HUES6 (cell line): ENCODE measurements around the gene PDE4C.

Experiments used
- H3K27ac ChIP-seq: 2 replicates; pipeline ENCODE4 v1.7.0; 2013; ENCODE audit warnings: low read depth, mild to moderate bottlenecking, low read length, inconsistent platforms
- H3K27me3 ChIP-seq: 2 replicates; pipeline ENCODE4 v1.6.1; 2013; ENCODE audit warnings: low read length; ENCODE audit not compliant: control insufficient read depth, insufficient read depth
- H3K36me3 ChIP-seq: 2 replicates; pipeline ENCODE4 v1.6.1; 2013; ENCODE audit warnings: low read length; ENCODE audit not compliant: control insufficient read depth, insufficient read depth
- H3K4me1 ChIP-seq: 2 replicates; pipeline ENCODE4 v1.6.1; 2013; ENCODE audit warnings: low read length; ENCODE audit not compliant: control insufficient read depth, insufficient read depth
- H3K4me3 ChIP-seq: 2 replicates; pipeline ENCODE4 v1.5.1; 2013; ENCODE audit warnings: low read depth, low read length
- H3K9ac ChIP-seq: one replicate; pipeline ENCODE4 v1.6.1; 2013; ENCODE audit warnings: mild to moderate bottlenecking, low read length
- H3K9me3 ChIP-seq: 2 replicates; pipeline ENCODE4 v1.6.1; 2013; ENCODE audit warnings: low read depth, low read length; ENCODE audit not compliant: control insufficient read depth, insufficient read depth

Gene PDE4C

DNA sequence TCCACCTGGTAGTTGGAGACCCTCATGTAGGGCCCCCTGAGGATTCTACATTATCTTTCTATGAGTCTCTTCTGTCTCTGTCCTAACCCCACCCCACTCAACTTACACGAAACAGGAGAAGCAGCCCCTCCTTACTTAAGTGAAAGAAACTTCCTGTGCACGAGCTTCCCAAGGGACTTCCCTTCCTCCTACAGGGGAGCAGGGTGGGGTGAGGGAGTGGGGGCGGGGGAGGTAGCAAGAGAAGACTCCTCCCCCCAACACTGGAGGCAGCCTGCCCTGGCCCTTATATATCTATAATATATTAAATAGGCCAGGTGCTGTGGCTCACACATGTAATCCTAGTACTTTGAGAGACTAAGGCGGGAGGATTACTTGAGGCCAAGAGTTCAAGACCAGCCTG, 5.5 kb upstream of the PDE4C start:
- Histone ChIP-seq H3K9me3 (no peaks in the 10 kb centered on the region), H3K27me3 (peaks cover 13% of the 10 kb centered on the region), H3K4me1 (peaks cover 19% of the 10 kb centered on the region), H3K27ac (no peak overlapping the region), H3K9ac (no peak overlapping the region), H3K36me3 (no peaks in the 10 kb centered on the region), H3K4me3 (no peak overlapping the region; the same call in 1 of the 2 replicates)

DNA sequence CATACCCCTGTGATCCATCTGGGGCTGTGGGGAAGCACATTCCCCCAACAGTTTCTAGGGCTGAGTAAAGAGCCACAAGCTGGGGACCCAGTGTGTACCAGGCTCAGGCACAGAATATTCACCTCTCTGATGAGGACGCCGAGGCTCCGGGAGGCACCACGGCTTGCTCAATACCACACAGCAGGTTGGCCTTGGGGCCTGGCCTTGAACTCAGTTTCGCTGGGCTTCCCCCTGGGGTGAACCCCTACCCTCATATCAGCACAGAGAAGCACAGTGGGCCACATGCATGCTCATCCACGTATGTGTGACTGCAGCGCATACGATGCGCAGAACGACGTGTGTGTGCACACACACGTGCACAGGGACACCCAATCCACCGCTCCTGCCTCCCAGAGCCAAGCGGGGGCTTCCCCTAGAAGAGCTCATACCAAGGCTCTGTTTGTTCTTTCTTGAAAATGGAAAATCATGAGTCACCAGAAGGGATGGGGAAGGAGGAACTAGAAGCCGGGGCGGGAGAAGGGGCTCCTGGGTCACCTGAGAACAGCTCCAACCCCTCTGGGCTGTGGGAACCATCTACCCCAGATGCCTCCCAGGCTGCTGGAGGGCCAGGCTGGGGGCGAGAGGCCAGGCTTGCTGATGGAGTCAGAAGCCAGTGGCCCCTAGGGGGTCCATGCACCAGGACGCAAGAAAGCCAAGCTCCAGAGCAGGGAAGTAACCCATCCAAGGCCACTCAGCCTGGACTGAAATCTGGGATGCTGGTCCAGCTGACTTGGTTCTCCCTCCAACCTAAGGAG, 4.9 kb upstream of the PDE4C start:
- H3K9me3 ChIP-seq, result no peaks in the 10 kb centered on the region
- H3K9ac ChIP-seq, result no peak overlapping the region
- H3K27me3 ChIP-seq, result peaks cover 13% of the 10 kb centered on the region
- H3K36me3 ChIP-seq, result no peaks in the 10 kb centered on the region
- peaks cover 19% of the 10 kb centered on the region for H3K4me1 ChIP-seq
- H3K4me3 ChIP-seq, result no peak overlapping the region; the same call in 1 of the 2 replicates
- no peak overlapping the region for H3K27ac ChIP-seq

DNA sequence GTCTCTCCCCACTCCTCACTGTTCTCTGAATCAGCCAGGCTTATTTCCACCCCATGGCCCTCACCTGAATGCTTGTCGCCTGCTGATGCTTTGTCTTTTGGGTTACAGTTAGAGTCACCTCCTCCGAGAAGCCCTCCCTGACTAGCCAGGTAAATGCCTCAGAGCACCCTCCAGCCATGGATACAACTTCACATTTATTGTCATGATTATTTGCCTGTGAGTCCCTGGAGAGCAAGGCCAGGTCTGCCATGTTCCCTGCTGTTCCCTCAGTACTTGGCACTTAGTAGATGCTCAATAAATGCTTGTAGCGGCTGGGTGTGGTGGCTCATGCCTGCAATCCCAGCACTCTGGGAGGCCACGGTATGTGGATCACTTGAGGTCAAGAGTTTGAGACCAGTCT, 3.7 kb upstream of the PDE4C start:
- Histone ChIP-seq H3K27me3 (peaks cover 25% of the 10 kb centered on the region), H3K9me3 (no peaks in the 10 kb centered on the region), H3K4me3 (no peak overlapping the region), H3K9ac (no peak overlapping the region), H3K27ac (no peak overlapping the region), H3K36me3 (no peaks in the 10 kb centered on the region), H3K4me1 (peaks cover 30% of the 10 kb centered on the region)

DNA sequence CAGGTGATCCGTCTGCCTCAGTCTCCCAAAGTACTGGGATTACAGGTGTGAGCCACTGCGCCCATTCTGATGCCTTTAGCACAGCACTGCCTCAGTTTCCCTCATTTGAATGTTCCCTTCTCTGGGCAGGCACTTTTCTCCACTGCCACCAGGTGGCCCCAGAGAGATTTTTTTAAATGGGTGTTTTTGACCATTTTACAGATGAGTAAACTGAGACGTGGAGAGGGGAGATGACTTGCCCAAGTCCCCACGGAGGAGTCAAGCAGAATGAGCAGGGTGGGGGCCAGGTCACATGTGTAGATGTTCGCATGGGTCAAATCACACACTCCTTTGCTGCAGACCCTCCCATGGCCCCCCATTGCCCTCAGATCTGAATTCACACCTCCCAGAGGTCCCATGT, 3.2 kb upstream of the PDE4C start:
- H3K9me3 ChIP-seq, result no peaks in the 10 kb centered on the region
- no peak overlapping the region for H3K27ac ChIP-seq
- H3K27me3 ChIP-seq, result peaks cover 28% of the 10 kb centered on the region
- H3K4me3 ChIP-seq, result no peak overlapping the region
- H3K36me3 ChIP-seq, result no peaks in the 10 kb centered on the region
- H3K9ac ChIP-seq, result no peak overlapping the region
- peaks cover 30% of the 10 kb centered on the region for H3K4me1 ChIP-seq

DNA sequence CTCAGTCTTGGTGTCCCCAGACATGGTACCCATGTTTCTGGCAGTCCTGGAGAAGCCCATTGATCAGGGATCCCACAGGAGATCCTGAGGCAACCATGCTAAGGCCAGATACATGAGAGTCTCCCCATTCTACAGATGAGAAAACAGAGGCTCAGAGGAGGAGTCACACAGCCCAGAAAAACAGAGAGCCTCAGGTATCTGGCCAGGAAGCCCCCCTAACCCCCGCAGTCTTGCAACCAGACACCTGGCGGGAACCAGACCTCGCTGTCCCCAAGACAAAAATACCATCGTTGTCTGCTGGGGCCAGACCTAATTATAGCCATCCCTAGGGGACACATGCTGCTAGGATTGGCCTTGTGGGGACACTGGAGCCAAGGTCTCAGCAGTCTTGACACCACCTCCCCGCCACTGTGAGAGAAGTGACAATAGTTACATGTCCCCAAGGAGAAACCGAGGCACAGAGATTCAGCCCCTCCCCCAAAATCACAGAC, 1.6 kb upstream of the PDE4C start:
- H3K36me3 ChIP-seq, result no peaks in the 10 kb centered on the region
- H3K4me1 ChIP-seq, result peaks cover 30% of the 10 kb centered on the region
- no peaks in the 10 kb centered on the region for H3K9me3 ChIP-seq
- no peak overlapping the region for H3K27ac ChIP-seq
- no peak overlapping the region for H3K9ac ChIP-seq
- H3K27me3 ChIP-seq, result peaks cover 28% of the 10 kb centered on the region
- H3K4me3 ChIP-seq, result no peak overlapping the region

DNA sequence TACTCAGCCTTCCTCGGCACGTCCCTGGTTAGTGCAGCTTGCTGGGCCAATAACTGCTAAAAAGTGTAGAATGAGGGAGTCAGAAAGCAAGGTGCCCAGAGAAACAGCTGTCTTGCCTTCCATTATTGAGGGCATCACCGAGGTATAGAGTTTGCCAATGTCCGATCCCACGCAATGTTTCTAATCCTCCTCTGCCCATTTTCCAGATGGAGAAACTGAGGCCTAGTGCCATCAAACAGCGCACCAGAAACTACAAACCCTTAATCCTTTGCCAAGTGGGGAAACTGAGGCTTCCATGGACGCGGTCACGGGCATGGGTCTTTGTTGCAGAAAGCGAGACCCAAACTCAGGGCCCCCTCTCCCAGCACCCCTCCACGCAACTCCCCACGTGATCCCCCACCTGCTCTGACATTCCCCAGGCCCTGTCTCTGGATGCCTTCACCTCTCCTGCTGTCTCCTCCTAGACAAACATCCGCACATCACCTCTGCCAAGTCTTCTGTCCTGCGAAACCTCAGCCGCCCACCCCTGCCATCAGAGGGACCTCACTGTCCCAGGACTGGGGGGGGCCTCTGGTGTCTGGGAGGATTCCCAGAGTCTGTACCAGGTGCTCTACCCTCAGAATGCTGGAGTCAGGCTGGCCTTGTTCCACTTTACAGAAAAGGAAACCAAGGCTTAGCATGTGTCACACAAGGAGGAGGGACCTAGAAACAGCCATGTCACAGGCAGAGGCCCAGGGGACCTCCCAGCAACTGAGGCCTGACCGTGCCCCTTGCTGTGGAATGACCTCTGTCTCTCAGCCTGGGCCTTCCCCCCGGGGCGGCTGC, 930 bp upstream of the PDE4C start:
- peaks cover 28% of the 10 kb centered on the region for H3K27me3 ChIP-seq
- no peaks in the 10 kb centered on the region for H3K36me3 ChIP-seq
- no peak overlapping the region for H3K9ac ChIP-seq
- H3K27ac ChIP-seq, result no peak overlapping the region
- H3K4me1 ChIP-seq, result peaks cover 27% of the 10 kb centered on the region
- H3K9me3 ChIP-seq, result no peaks in the 10 kb centered on the region
- no peak overlapping the region for H3K4me3 ChIP-seq

DNA sequence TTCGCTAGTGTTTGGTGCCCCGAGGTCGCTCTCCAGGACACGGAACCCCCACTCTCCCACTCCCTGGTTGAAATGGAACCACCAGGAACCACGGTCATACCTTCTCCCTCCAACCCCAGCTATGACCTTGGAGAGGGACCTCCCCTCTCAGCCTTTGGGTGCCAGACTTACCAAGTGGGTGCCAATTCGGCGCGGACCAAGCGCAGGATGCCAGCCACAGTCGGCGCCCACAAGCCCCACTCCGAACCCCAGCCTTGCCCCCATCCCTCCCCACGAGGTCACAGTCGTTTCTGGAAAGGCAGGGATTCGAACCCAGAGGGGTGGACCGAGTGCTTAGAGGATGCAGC, 910 bp downstream of the PDE4C start:
- H3K9ac ChIP-seq, result no peak overlapping the region
- peak overlapping the region; percentile 78 for H3K4me3 ChIP-seq

DNA sequence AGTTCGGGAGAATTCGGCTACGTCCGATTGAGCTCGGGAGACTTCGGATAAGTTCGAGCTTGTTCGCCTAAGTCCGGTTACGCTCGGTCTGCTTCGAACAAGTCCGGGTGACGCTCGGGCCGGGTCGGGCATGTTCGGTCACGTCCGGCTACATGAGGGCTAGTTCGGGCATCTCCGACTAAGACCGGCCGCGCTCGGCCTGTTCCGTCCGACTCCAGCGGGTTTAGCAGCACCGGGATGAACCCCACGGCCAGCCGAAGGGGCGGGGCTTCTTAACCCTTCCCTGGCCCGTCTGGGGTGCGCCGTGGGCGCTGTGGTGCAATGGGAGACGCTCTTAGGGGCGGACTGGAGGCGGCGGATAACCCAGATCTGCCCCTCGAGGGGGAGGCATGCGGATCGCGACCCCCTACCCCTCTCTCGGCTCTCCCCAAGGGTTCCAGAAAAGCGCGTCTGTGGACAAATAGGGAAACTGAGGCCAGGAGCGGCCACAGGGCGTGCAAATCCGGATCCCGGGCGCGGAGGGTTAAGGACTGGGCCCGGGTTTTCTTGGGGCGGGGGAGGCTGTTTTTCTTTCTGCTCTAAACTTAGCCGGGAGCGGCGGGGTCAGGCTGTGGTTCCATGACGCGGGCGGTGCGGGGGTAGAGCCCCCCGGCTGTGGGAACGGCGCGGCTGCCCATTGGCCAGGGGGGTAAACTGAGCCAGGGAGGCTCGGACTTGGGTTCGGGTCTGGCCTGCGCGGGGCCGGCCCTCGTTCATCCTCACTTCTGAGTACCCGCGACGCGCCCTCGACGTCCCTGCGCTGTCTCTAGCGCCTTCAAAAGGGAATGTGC, 1.5 kb downstream of the PDE4C start:
- H3K36me3 ChIP-seq, result no peaks in the 10 kb centered on the region
- peaks cover 32% of the 10 kb centered on the region for H3K27me3 ChIP-seq
- no peak overlapping the region; the same call in 1 of the 2 replicates for H3K27ac ChIP-seq
- peaks cover 26% of the 10 kb centered on the region for H3K4me1 ChIP-seq
- no peaks in the 10 kb centered on the region for H3K9me3 ChIP-seq
- peak overlapping the region; percentile 87 for H3K9ac ChIP-seq
- H3K4me3 ChIP-seq, result peak overlapping the region; percentile 78

More for the DNA sequence above, 910 bp downstream of the PDE4C start:
- Histone ChIP-seq H3K27me3 (peaks cover 29% of the 10 kb centered on the region), H3K36me3 (no peaks in the 10 kb centered on the region), H3K27ac (no peak overlapping the region), H3K9me3 (no peaks in the 10 kb centered on the region), H3K4me1 (peaks cover 20% of the 10 kb centered on the region)

DNA sequence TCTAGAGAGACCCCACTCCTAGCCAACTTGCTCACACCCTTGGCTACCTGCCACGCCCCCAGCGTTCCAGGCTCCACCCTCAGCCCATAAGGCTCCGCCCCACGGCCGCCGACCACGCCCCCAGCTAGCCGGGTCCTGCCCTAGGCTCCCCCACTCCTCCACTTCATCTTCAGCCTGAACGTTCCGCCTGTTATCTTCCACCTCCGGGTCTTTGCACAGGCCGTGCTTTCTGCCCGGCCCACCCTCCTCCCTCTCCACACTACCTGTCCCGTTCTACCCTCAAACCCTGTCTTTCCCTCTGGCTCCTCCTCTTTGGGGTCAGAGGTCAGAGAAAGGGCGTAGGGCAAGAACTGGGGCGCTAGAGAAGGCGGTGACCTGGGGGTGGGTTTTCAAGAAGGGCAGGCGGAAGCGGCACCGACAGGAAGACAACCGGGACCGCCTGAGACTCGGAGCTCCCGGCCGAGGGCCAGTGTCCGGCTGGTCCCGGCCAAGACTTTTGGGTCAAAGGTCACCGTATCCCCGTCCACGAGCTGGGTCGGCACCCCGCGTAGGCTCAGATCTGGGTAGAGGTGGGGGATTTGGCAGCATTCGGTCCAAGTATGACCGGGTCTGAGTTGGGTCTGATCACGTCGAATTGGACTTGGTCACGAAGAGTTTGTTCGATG, 2.2 kb downstream of the PDE4C start:
- Histone ChIP-seq H3K9ac (peak overlapping the region; percentile 87), H3K9me3 (no peaks in the 10 kb centered on the region), H3K4me3 (peak overlapping the region; percentile 78), H3K27ac (peak overlapping the region; percentile 59; the same call in 1 of the 2 replicates), H3K4me1 (peaks cover 26% of the 10 kb centered on the region), H3K27me3 (peaks cover 39% of the 10 kb centered on the region), H3K36me3 (no peaks in the 10 kb centered on the region)
